ENCODE data around the gene NT5M. TPM values are rescaled to one million over a fixed set of nuclear protein-coding genes. Genes with fewer than 3 reads are reported as not detected.
A peak's percentile ranks its signal among the peaks of the same experiment; 100 is the strongest.

NT5M gene
- total and polyA plus RNA-seq, 9 of the 15 experiments (the other 6 are each of a cell fraction or from before 2014, with no cell fraction given): 0.24 to 10.1 (median 3.4) TPM

- TF ChIP-seq NRF1 (conservative IDR thresholded peaks at IDR 0.05 in 1 of 2, IDR thresholded peaks at IDR 0.05 in 1 of 2) (0 out of 4 replicates have a peak, but pooled peaks of 1 of the 2 experiments have one; percentile 19), CTCF (IDR thresholded peaks at IDR 0.05 in 2 of 3, conservative IDR thresholded peaks at IDR 0.05 in 1 of 3; ENCODE audit: insufficient read depth in 2 of 3, low read depth in 1 of 3, low read length in 3 of 3) (0 out of 6 replicates have a peak, but pooled peaks of 1 of the 3 experiments have one; percentile 11), NFIC (IDR thresholded peaks at IDR 0.05) (no peak), MGA (IDR thresholded peaks at IDR 0.05) (peak; percentile 40; the same call in 1 of the 2 replicates), BHLHE40 (IDR thresholded peaks at IDR 0.05; ENCODE audit: low read length) (peak; percentile 52), ZNF766 (CRISPR knock-in tag; conservative IDR thresholded peaks at IDR 0.05) (no peak), SP1 (CRISPR knock-in tag; IDR thresholded peaks at IDR 0.05) (peak; percentile 41; the same call in 1 of the 2 replicates), POLR2AphosphoS5 (IDR thresholded peaks at IDR 0.05; ENCODE audit: control insufficient read depth, insufficient read depth, low read depth, low read length) (peak; percentile 91), FOSL1 (tag; conservative IDR thresholded peaks at IDR 0.05) (peak; percentile 89), CCNT2 (IDR thresholded peaks at IDR 0.05; ENCODE audit: borderline replicate concordance, extremely low read depth, insufficient read length, low read depth, low read length) (no peak), JUND (IDR thresholded peaks at IDR 0.05; ENCODE audit: borderline replicate concordance, low read depth, low read length) (peak; percentile 95), JUND (tag; IDR thresholded peaks at IDR 0.05; ENCODE audit: borderline replicate concordance, low read depth, low read length) (peak; percentile 90; the same call in 2 of the 3 replicates), U2AF2 (optimal IDR thresholded peaks at IDR 0.05; ENCODE audit: low read depth, low read length) (no peak)
Observed at GRCh38 chr17:17351901-17352781, 49.0 kb downstream of the NT5M start (continued).

Measured in K562 (cell line).